Measurements from ENCODE around the gene USP34. TPM values are rescaled to one million over a fixed set of nuclear protein-coding genes. Genes with fewer than 3 reads are reported as not detected.

The USP34 gene
- total and polyA plus RNA-seq, 2 of the 4 experiments (the other 2 are of a cell fraction), result 34.7 to 128 TPM

DNA sequence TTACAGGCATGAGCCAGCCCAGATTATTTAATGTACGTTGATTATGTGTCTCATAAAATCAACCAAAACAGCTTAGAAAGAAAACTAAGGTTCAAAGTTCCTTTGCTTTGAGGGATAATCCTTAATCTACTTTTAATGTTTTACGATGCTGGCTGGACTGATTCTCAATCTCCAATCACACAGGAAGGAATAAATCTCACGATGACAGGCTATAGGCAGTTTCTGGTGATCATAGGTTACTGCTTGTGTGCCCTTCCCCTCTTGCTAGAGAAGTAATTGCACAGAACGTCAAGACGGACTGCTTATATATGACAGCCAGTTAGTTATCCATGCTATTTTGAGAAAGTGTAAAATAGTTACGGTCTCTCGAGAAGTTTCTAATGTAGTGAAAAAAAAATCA, 265.8 kb downstream of the USP34 start:
- no peak overlapping the region for H2AK5ac ChIP-seq (ENCODE audit: low read depth, low read length)
- no peak overlapping the region for H3K9ac ChIP-seq (ENCODE audit: low read depth, low read length)
- H3K4ac ChIP-seq (ENCODE audit: low read depth, low read length), result no peak overlapping the region
- TF ChIP-seq SMC3 (IDR thresholded peaks at IDR 0.05; ENCODE audit: low read depth, low read length), result no peak
- no peak for TF ChIP-seq FOS (IDR thresholded peaks at IDR 0.05; ENCODE audit: low read depth, low read length)
- TF ChIP-seq BHLHE40 (IDR thresholded peaks at IDR 0.05; ENCODE audit: low read depth, low read length), result no peak
- TF ChIP-seq, protein P1, sequence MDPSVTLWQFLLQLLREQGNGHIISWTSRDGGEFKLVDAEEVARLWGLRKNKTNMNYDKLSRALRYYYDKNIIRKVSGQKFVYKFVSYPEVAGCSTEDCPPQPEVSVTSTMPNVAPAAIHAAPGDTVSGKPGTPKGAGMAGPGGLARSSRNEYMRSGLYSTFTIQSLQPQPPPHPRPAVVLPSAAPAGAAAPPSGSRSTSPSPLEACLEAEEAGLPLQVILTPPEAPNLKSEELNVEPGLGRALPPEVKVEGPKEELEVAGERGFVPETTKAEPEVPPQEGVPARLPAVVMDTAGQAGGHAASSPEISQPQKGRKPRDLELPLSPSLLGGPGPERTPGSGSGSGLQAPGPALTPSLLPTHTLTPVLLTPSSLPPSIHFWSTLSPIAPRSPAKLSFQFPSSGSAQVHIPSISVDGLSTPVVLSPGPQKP (IDR thresholded peaks at IDR 0.05; ENCODE audit: borderline replicate concordance, low read depth, low read length), result no peak
- H2BK15ac ChIP-seq (ENCODE audit: low read depth, low read length), result no peak overlapping the region
- intact Hi-C loops (cut with micrococcal nuclease), result no loop called here
- H3K36me3 ChIP-seq (ENCODE audit: control insufficient read depth, insufficient read depth, low read length), result peaks cover 40% of the 10 kb centered on the region
- no CpG with 5 or more reads among the region's 7 CpGs for WGBS, 2 experiments (ENCODE audit: extremely low coverage in 2 of 2, insufficient read length in 1 of 2)
- no peak overlapping the region for H3K56ac ChIP-seq (ENCODE audit: extremely low read depth, insufficient read depth, low read length)
- H4K91ac ChIP-seq (ENCODE audit: insufficient read depth, low read depth, low read length), result no peak overlapping the region
- no peak overlapping the region for H3K23ac ChIP-seq (ENCODE audit: low read depth, low read length)
- ATAC-seq (ENCODE audit: low read depth) (no peak), DNase-seq (no peak)
- H3K4me2 ChIP-seq (ENCODE audit: low read depth, low read length), result no peak overlapping the region
- no peak overlapping the region for H2BK5ac ChIP-seq (ENCODE audit: low read depth, low read length, poor library complexity, severe bottlenecking)
- no peak overlapping the region for H3K4me3 ChIP-seq (ENCODE audit: insufficient read depth, low read depth, low read length)
- no peak overlapping the region for H3K18ac ChIP-seq (ENCODE audit: low read depth, low read length)
- no peak overlapping the region for H4K8ac ChIP-seq (ENCODE audit: low read depth in 2 of 2, low read length in 2 of 2)
- H2BK20ac ChIP-seq (ENCODE audit: low read depth, low read length), result no peak overlapping the region
- no peak overlapping the region for H2AFZ ChIP-seq (replicated peaks; ENCODE audit: low read length, poor library complexity)
- dilution Hi-C loops (cut with HindIII; ENCODE audit: low sequenced_read_pairs, unreplicated experiment), result no loop called here
- H3K14ac ChIP-seq (replicated peaks; ENCODE audit: low read depth, low read length), result no peak overlapping the region
- no TSS peak for BruUV-seq (replicated peaks)
- no peak overlapping the region for H2AK9ac ChIP-seq (replicated peaks; ENCODE audit: low read depth, low read length, poor library complexity)
- in situ Hi-C loops (cut with MboI; ENCODE audit: low sequenced_read_pairs), result no loop called here
- H3K9me1 ChIP-seq (ENCODE audit: insufficient read depth, low read length), result 0 out of 2 replicates have a peak, but pooled peaks cover 2% of the 10 kb centered on the region
- no peaks in the 10 kb centered on the region for H3K9me3 ChIP-seq (ENCODE audit: control insufficient read depth, insufficient read depth, low read length)
- no peak overlapping the region for H2BK120ac ChIP-seq (ENCODE audit: low read depth, low read length)
- H4K5ac ChIP-seq (ENCODE audit: low read depth, low read length), result no peak overlapping the region
- H3K4me1 ChIP-seq (ENCODE audit: control insufficient read depth, insufficient read depth, low read length), result peaks cover 3% of the 10 kb centered on the region
- ChIA-PET POLR2A (ENCODE audit: unreplicated experiment) (interaction anchor here (0.6 to 0.7 kb wide), 2 partner anchors 20 to 403 kb away, joined by 4 read pairs; no protein-coding TSS in a partner anchor), CTCF (interaction anchor here (1.5 kb wide), 1 partner anchor 9 kb away, joined by 3 read pairs; no protein-coding TSS in a partner anchor)
- no peak overlapping the region for H3K27ac ChIP-seq (ENCODE audit: insufficient read depth, low read length)
- H3K27me3 ChIP-seq (ENCODE audit: control insufficient read depth, insufficient read depth, low read length), result no peaks in the 10 kb centered on the region
- no peaks in the 10 kb centered on the region for H4K20me1 ChIP-seq (ENCODE audit: insufficient read depth, low read length)
- peaks cover 10 to 14% of the 10 kb centered on the region in 2 experiments; a peak in 3 of 4 replicates for H3K79me1 ChIP-seq (ENCODE audit: low read depth in 1 of 2, low read length in 2 of 2)

Data from IMR-90 (cell line).